HG03342 (cell line): ENCODE results near the gene NMNAT2.

Experiments
- ATAC-seq: cut with Tn5 transposase; IDR thresholded peaks from one replicate; pipeline ENCODE4 v1.9.1; 2021; ENCODE audit warnings: mild to moderate bottlenecking, moderate library complexity; ENCODE audit not compliant: unreplicated experiment

Gene NMNAT2

GRCh38 chr1:183319606-183320005 lies 98.6 kb downstream of the NMNAT2 start:
- ATAC-seq = no peak

GRCh38 chr1:183319051-183319450 lies 99.1 kb downstream of the NMNAT2 start:
- no peak for ATAC-seq

- ATAC-seq = peak; percentile 51
Measured at GRCh38 chr1:183318433-183318832, 99.7 kb downstream of the NMNAT2 start.

GRCh38 chr1:183315991-183316758 lies 102.0 kb downstream of the NMNAT2 start:
- ATAC-seq = no peak

GRCh38 chr1:183313063-183313462 lies 105.1 kb downstream of the NMNAT2 start:
- ATAC-seq = no peak

- ATAC-seq = no peak
Measured at GRCh38 chr1:183310753-183311479, 107.3 kb downstream of the NMNAT2 start.

- ATAC-seq = no peak
Measured at GRCh38 chr1:183308719-183309118, 109.5 kb downstream of the NMNAT2 start.

- no peak for ATAC-seq
Measured at GRCh38 chr1:183306317-183307042, 111.7 kb downstream of the NMNAT2 start.

- ATAC-seq = no peak
Measured at GRCh38 chr1:183304440-183305107, 113.6 kb downstream of the NMNAT2 start.

GRCh38 chr1:183303901-183304300 lies 114.3 kb downstream of the NMNAT2 start:
- ATAC-seq = no peak

- ATAC-seq = no peak
Measured at GRCh38 chr1:183303323-183303645, 114.9 kb downstream of the NMNAT2 start.

GRCh38 chr1:183302452-183303322 lies 115.5 kb downstream of the NMNAT2 start:
- no peak for ATAC-seq

GRCh38 chr1:183301239-183301638 lies 116.9 kb downstream of the NMNAT2 start:
- no peak for ATAC-seq

GRCh38 chr1:183300828-183301227 lies 117.4 kb downstream of the NMNAT2 start:
- ATAC-seq = no peak

- ATAC-seq = no peak
Measured at GRCh38 chr1:183300395-183300794, 117.8 kb downstream of the NMNAT2 start.

- ATAC-seq = no peak
Measured at GRCh38 chr1:183296782-183297181, 121.4 kb downstream of the NMNAT2 start.

GRCh38 chr1:183295521-183295920 lies 122.7 kb downstream of the NMNAT2 start:
- ATAC-seq = no peak

- ATAC-seq = no peak
Measured at GRCh38 chr1:183293876-183294275, 124.3 kb downstream of the NMNAT2 start.

- no peak for ATAC-seq
Measured at GRCh38 chr1:183293241-183293640, 124.9 kb downstream of the NMNAT2 start.

- ATAC-seq = no peak
Measured at GRCh38 chr1:183291802-183292514, 126.2 kb downstream of the NMNAT2 start.
